SJCRH30 (cell line): ENCODE data around the gene KLHL40. TPM values are rescaled to one million over a fixed set of nuclear protein-coding genes. Genes with fewer than 3 reads are reported as not detected.
A peak's percentile ranks its signal among the peaks of the same experiment; 100 is the strongest.

ENCODE experiments used
- DNase-seq, 2 experiments: peaks; one replicate each; pipeline ENCODE4 v3.0.0-alpha.2; 2015 to 2020
- H3K27ac ChIP-seq: fragments of 250-450 bp; sonication (Bioruptor Pico); 2 replicates; pipeline ENCODE4 v1.5.1; 2020; ENCODE audit warnings: mild to moderate bottlenecking, moderate library complexity
- H3K27me3 ChIP-seq: fragments of 250-450 bp; sonication (Bioruptor Pico); 2 replicates; pipeline ENCODE4 v1.5.1; 2020; ENCODE audit warnings: mild to moderate bottlenecking, moderate library complexity
- H3K36me3 ChIP-seq: fragments of 250-450 bp; sonication (Bioruptor Pico); 2 replicates; pipeline ENCODE4 v1.5.1; 2020; ENCODE audit warnings: mild to moderate bottlenecking, moderate library complexity
- H3K4me1 ChIP-seq: fragments of 250-450 bp; sonication (Bioruptor Pico); 2 replicates; pipeline ENCODE4 v1.5.1; 2020; ENCODE audit warnings: mild to moderate bottlenecking, moderate library complexity
- H3K4me3 ChIP-seq: fragments of 250-450 bp; sonication (Bioruptor Pico); 2 replicates; pipeline ENCODE4 v1.5.1; 2020; ENCODE audit warnings: mild to moderate bottlenecking, moderate library complexity
- H3K9me3 ChIP-seq: fragments of 250-450 bp; sonication (Bioruptor Pico); replicated peaks from 2 replicates; pipeline ENCODE4 v1.5.1; 2020; ENCODE audit warnings: mild to moderate bottlenecking, moderate library complexity
- total RNA-seq: library from RNA; depleted of rRNA; stranded (reverse); fragments of >200 nt; shearing (Covaris generic); gene quantifications from 2 replicates; pipeline ENCODE4 v1.2.3, GENCODE V29; 2014

Gene KLHL40
- total RNA-seq, 1 experiment from 2014 or later = 0.59 TPM

DNA sequence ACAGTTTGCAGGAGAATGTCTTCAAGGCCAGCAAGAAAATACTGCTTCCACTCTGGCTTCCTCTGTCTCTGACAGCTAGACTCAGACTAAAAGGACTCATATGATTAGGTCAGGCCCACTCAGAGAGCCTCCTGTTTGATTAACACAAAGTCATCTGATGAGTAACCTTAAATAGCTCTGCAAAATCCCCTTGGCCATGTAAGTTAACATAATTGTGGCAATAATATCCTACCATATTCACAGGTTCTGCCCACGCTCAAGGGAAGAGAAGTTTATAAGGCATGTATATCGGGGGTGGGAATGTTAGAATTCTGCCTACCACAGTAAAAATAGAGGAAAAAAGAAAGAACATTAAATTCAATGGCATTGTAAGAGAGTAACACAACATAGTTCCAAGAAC is 37.9 kb downstream of the KLHL40 start:
- Histone ChIP-seq H3K9me3 (no peaks in the 10 kb centered on the region), H3K36me3 (no peaks in the 10 kb centered on the region), H3K4me1 (no peaks in the 10 kb centered on the region), H3K4me3 (no peak overlapping the region), H3K27me3 (no peaks in the 10 kb centered on the region), H3K27ac (no peak overlapping the region)
- DNase-seq = no peak

DNA sequence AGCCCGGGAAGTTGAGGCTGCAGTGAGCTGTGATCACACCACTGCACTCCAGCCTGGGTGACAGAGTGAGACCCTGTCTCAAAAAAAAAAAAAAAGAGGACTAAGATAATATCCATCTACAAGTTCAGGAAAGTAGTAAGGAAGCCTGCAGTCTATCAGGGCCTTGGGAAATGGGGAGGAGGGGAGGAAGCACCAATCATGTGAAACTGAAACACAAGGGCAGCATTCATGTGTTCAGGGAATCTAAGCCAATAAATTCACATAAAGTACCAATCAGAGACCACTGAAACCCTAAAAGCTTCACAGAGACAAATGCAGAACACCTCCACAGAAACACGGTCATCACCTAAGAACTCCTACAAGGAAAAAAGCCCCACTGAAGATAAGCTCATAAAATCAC is 40.1 kb downstream of the KLHL40 start:
- H3K9me3 ChIP-seq = no peaks in the 10 kb centered on the region
- H3K27ac ChIP-seq = no peak overlapping the region
- H3K27me3 ChIP-seq = no peaks in the 10 kb centered on the region
- no peaks in the 10 kb centered on the region for H3K36me3 ChIP-seq
- H3K4me1 ChIP-seq = no peaks in the 10 kb centered on the region
- no peak overlapping the region for H3K4me3 ChIP-seq
- DNase-seq = no peak

- Histone ChIP-seq H3K4me1 (no peaks in the 10 kb centered on the region; the same call in 1 of the 2 replicates), H3K27me3 (no peaks in the 10 kb centered on the region), H3K4me3 (no peak overlapping the region), H3K9me3 (no peaks in the 10 kb centered on the region), H3K27ac (no peak overlapping the region), H3K36me3 (no peaks in the 10 kb centered on the region)
- no peak for DNase-seq
Observed at GRCh38 chr3:42728056-42728455, 42.7 kb downstream of the KLHL40 start.

DNA sequence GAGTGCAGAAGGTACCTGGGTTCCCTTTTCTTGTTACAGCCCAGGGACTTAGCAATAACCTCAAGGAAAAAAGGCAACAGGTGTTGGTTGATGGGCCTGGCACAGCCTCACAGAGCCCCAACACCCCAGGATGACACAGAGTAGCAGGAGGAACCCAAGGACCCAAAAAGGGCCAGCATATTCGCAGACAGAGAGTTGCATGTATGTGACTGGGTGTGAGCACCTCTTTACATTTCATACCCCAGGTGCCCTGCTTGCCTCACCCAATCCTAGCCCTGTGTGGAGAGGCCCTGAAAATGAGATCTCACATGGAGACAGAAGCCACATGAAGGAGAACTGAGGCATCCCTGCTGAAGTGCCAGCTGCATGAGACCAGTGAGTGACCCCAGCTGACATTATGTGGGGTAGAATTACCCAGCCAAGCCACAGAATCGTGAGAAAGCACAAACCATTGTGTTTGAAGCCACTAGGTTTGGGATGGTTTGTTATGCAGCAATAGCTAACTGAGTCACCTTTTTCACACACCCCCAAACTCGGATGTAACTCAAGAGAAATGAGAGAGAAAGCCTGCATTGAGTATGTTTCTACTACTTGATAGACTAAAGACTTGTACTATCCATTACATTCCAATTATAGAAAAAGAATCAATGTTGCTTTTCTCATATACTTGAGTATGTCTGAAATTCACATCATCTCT is 43.5 kb downstream of the KLHL40 start:
- Histone ChIP-seq H3K27me3 (no peaks in the 10 kb centered on the region), H3K4me3 (no peak overlapping the region), H3K27ac (no peak overlapping the region), H3K4me1 (no peaks in the 10 kb centered on the region; the same call in 1 of the 2 replicates), H3K36me3 (no peaks in the 10 kb centered on the region), H3K9me3 (no peaks in the 10 kb centered on the region)
- DNase-seq = no peak

DNA sequence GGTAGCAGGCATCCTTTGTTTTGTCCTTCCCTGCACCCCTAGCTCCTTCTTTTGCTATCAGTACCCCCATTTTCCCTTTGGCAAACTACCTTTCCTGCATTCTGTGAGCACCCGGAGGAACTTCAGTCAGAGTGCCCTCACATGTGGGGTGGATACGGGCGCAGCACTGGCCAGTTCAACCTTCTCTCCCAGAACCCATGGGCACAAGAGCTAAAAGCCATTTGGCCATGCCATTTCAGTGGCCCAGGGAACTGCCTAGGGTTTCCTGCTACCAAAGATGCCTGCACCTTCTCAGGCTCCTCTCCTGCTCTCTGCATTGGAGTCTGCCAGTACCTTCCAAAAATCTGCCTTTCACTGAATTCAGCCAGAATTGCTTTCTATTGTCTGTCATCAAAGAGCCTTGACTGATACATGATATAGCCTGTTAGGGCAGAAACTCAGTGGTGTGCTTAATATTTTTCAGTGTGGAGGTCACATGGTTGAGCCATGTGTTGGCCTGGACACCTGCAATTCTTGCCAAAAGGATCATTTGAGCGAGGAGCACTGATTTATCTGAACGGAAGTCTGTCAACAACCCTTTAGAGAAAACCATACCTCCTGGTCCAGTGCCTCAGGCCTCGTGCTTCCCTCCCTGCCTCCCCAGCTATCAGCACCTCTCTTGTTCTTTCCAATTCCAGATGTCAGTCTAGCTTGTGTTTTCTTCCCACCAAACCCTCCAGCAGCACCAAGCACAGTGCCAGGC is 44.2 kb downstream of the KLHL40 start:
- H3K27ac ChIP-seq = no peak overlapping the region
- DNase-seq = no peak
- H3K4me3 ChIP-seq = no peak overlapping the region
- no peaks in the 10 kb centered on the region for H3K27me3 ChIP-seq
- no peaks in the 10 kb centered on the region for H3K36me3 ChIP-seq
- no peaks in the 10 kb centered on the region; the same call in 1 of the 2 replicates for H3K4me1 ChIP-seq
- no peaks in the 10 kb centered on the region for H3K9me3 ChIP-seq

GRCh38 chr3:42730294-42730693 is 45.0 kb downstream of the KLHL40 start:
- Histone ChIP-seq H3K27ac (no peak overlapping the region), H3K4me3 (no peak overlapping the region), H3K4me1 (no peaks in the 10 kb centered on the region; the same call in 1 of the 2 replicates), H3K9me3 (no peaks in the 10 kb centered on the region), H3K27me3 (no peaks in the 10 kb centered on the region), H3K36me3 (no peaks in the 10 kb centered on the region)
- no peak for DNase-seq

GRCh38 chr3:42730706-42731420 is 45.5 kb downstream of the KLHL40 start:
- Histone ChIP-seq H3K9me3 (no peaks in the 10 kb centered on the region), H3K27me3 (no peaks in the 10 kb centered on the region), H3K4me3 (no peak overlapping the region), H3K27ac (no peak overlapping the region), H3K4me1 (no peaks in the 10 kb centered on the region; the same call in 1 of the 2 replicates), H3K36me3 (no peaks in the 10 kb centered on the region)
- no peak for DNase-seq

DNA sequence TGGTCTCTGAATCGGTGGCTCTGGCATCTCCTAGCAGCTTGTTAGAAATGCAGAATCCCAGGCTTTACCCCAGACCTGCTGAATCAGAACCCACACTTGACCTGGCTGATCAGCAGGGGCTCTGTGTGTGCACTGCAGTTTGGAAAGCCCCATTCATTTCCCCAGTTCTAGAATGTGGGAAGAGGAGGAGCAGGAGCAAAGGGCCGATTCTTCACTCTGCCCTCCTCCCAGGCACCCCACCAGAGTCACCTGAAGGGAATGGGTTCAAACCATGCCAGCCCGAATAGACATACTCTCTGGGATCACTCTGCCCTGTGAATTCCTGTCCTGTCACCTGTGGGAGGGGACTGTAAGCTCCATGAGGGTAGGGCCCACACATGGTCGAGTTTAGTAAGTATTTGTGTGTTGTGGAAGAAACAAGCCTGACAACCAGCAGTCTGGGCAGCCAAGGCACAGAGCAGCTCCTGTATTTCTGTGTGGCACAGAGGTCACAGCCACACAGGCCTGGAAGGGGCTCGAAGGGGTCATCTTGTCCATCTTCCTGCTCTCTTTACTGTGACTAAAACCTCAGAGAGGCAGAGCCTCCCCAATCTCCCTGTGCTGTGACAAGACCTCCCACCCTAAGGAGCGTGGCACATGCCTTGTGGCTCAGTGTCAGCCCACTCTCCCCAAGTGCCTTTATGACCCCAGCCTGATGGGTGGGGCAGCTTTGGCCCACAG is 46.3 kb downstream of the KLHL40 start:
- H3K9me3 ChIP-seq = no peaks in the 10 kb centered on the region
- no peak overlapping the region for H3K4me3 ChIP-seq
- no peak for DNase-seq
- no peaks in the 10 kb centered on the region for H3K27me3 ChIP-seq
- H3K4me1 ChIP-seq = no peaks in the 10 kb centered on the region; the same call in 1 of the 2 replicates
- no peaks in the 10 kb centered on the region for H3K36me3 ChIP-seq
- H3K27ac ChIP-seq = no peak overlapping the region

DNA sequence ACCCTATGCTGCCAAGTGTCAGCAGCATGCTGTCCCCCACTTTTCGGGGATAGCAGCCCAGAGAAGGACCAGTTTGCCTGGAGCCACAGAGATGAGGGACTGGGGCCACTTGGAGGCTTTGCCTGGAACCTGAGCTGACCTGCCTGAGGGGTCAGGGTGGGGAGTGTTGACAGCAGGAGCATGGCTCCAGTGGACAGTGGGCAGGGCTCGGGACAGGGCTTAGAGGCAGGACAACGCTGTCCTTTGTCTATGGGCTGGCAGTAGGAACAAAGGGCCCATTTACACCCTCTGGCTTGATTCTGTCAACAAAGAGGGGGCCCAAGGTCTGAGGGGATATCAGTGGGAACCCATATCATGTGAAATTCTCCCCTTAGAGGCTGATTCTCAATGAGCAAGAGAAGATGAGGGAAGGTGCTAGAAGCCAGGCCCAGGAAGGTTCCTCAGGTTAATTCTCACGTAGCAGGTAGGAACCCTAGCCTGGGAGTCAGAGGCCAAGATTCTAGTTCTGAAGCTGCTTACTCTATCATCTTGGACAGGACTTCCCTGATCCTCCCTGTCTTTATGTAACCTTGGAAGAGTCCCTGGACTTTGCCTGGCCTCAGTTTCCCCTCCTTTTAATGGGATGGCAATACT is 47.0 kb downstream of the KLHL40 start:
- H3K27me3 ChIP-seq = no peaks in the 10 kb centered on the region

GRCh38 chr3:42732829-42733459 is 47.6 kb downstream of the KLHL40 start:
- peak in 1 of 2 experiments; percentile 17 for DNase-seq
- peak overlapping the region; percentile 33 for H3K27ac ChIP-seq
- no peak overlapping the region for H3K4me3 ChIP-seq
- H3K36me3 ChIP-seq = no peaks in the 10 kb centered on the region
- no peaks in the 10 kb centered on the region; the same call in 1 of the 2 replicates for H3K4me1 ChIP-seq
- H3K27me3 ChIP-seq = no peaks in the 10 kb centered on the region
- H3K9me3 ChIP-seq = no peaks in the 10 kb centered on the region

More for the DNA sequence above, 47.0 kb downstream of the KLHL40 start:
- H3K36me3 ChIP-seq = no peaks in the 10 kb centered on the region
- no peak overlapping the region for H3K4me3 ChIP-seq
- peak; percentile 37 to 65 for DNase-seq
- peak overlapping the region; percentile 33 for H3K27ac ChIP-seq
- H3K4me1 ChIP-seq = no peaks in the 10 kb centered on the region; the same call in 1 of the 2 replicates
- H3K9me3 ChIP-seq = no peaks in the 10 kb centered on the region

- Histone ChIP-seq H3K27me3 (no peaks in the 10 kb centered on the region), H3K27ac (no peak overlapping the region), H3K36me3 (no peaks in the 10 kb centered on the region), H3K4me1 (no peaks in the 10 kb centered on the region; the same call in 1 of the 2 replicates), H3K9me3 (no peaks in the 10 kb centered on the region), H3K4me3 (no peak overlapping the region)
- no peak for DNase-seq
Observed at GRCh38 chr3:42733501-42734262, 48.3 kb downstream of the KLHL40 start.

- no peaks in the 10 kb centered on the region for H3K36me3 ChIP-seq
- no peak for DNase-seq
- H3K4me1 ChIP-seq = no peaks in the 10 kb centered on the region; the same call in 1 of the 2 replicates
- no peak overlapping the region for H3K27ac ChIP-seq
- no peak overlapping the region for H3K4me3 ChIP-seq
- no peaks in the 10 kb centered on the region for H3K27me3 ChIP-seq
- H3K9me3 ChIP-seq = no peaks in the 10 kb centered on the region
Observed at GRCh38 chr3:42734263-42734860, 49.0 kb downstream of the KLHL40 start.

DNA sequence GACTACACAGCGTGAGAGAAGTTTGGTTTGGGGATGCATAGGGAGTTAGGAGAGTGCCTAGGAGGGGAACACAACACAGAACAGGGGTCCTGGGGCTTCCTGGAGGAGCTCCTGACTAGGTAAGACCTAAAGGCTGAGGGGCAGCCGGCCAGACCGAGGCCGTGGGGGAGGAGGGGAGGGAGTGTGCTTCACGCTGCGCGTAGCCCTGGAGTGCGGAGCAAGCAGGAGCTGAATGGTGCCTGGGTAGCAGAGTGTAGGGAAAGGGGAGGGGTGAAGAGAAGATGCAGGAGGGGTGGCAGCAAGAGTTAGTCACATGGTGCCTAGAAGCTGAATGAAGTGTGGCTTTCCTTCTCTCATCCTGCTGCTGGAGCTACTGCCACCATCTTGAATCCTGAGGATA is 49.7 kb downstream of the KLHL40 start:
- H3K27ac ChIP-seq = no peak overlapping the region
- H3K27me3 ChIP-seq = no peaks in the 10 kb centered on the region
- no peaks in the 10 kb centered on the region; the same call in 1 of the 2 replicates for H3K4me1 ChIP-seq
- H3K4me3 ChIP-seq = no peak overlapping the region
- no peaks in the 10 kb centered on the region for H3K9me3 ChIP-seq
- DNase-seq = no peak
- no peaks in the 10 kb centered on the region for H3K36me3 ChIP-seq
